Stimulated activated naive B cell treated with anti-CD40 and anti-IgM and Interleukin-4, amounts not matched to agents 10 μg/mL and 1 μg/mL and 100 μg/mL, for 72 hours (primary cell): ENCODE data around the gene ZNF530.
A peak's percentile ranks its signal among the peaks of the same experiment; 100 is the strongest.

Source experiments
- ATAC-seq, 2 donors: fragments of 150-1000 bp; cut with Tn5 transposase; replicated peaks; 2 replicates each; pipeline ENCODE4 v1.10.0; 2021; ENCODE audit warnings: moderate library complexity in 1 of 2
- DNase-seq: peaks from one replicate; pipeline ENCODE4 v3.0.0; 2021
- H3K27ac Mint-ChIP-seq: one replicate; pipeline ENCODE4 v1.8.0; 2022; ENCODE audit warnings: mild to moderate bottlenecking, mixed read lengths
- H3K27me3 Mint-ChIP-seq, 2 donors: one replicate each; pipeline ENCODE4 v1.8.0; 2022; ENCODE audit warnings: mixed read lengths in 2 of 2
- H3K36me3 Mint-ChIP-seq, 2 donors: one replicate each; pipeline ENCODE4 v1.8.0; 2022; ENCODE audit warnings: mixed read lengths in 2 of 2, mild to moderate bottlenecking in 1 of 2
- H3K4me1 Mint-ChIP-seq, 2 donors: one replicate each; pipeline ENCODE4 v1.8.0; 2022; ENCODE audit warnings: mixed read lengths in 2 of 2, mild to moderate bottlenecking in 1 of 2
- H3K4me3 Mint-ChIP-seq, 2 donors: one replicate each; pipeline ENCODE4 v1.8.0; 2022; ENCODE audit warnings: mild to moderate bottlenecking in 2 of 2, mixed read lengths in 2 of 2, moderate library complexity in 1 of 2
- H3K9me3 Mint-ChIP-seq, 2 donors: one replicate each; pipeline ENCODE4 v1.8.0; 2022; ENCODE audit warnings: mixed read lengths in 2 of 2, mild to moderate bottlenecking in 1 of 2

Gene ZNF530

DNA sequence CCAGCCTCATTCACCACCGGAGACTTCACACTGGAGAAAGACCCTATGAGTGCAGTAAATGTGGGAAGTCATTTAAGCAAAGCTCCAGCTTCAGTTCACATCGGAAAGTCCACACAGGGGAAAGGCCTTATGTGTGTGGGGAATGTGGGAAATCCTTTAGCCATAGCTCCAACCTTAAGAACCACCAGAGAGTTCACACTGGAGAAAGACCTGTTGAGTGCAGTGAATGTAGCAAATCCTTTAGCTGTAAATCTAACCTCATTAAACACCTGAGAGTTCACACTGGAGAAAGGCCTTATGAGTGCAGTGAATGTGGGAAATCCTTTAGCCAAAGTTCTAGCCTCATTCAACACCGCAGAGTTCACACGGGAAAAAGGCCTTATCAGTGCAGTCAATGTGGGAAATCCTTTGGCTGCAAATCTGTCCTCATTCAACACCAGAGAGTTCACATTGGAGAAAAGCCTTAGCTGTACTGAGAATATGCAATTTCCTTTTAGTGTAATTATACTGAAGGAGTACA, 42.1 kb downstream of the ZNF530 start:
- peaks cover 22 to 34% of the 10 kb centered on the region in 2 donors for H3K9me3 Mint-ChIP-seq
- H3K27me3 Mint-ChIP-seq: no peaks in the 10 kb centered on the region
- H3K4me3 Mint-ChIP-seq: no peak overlapping the region
- no peak for DNase-seq
- H3K27ac Mint-ChIP-seq: no peak overlapping the region
- peaks cover 69 to 71% of the 10 kb centered on the region in 2 donors for H3K36me3 Mint-ChIP-seq
- H3K4me1 Mint-ChIP-seq: no peaks in the 10 kb centered on the region
- ATAC-seq: no peak

- Mint-ChIP-seq H3K27me3 (no peaks in the 10 kb centered on the region), H3K36me3 (peaks cover 62 to 63% of the 10 kb centered on the region in 2 donors)
- ATAC-seq: no peak
Observed at GRCh38 chr19:57642396-57643046, 42.8 kb downstream of the ZNF530 start.

GRCh38 chr19:57643734-57644133, 44.0 kb downstream of the ZNF530 start:
- ATAC-seq: no peak
- no peak overlapping the region for H3K4me3 Mint-ChIP-seq
- H3K36me3 Mint-ChIP-seq: peaks cover 51 to 52% of the 10 kb centered on the region in 2 donors
- peaks cover 11 to 25% of the 10 kb centered on the region in 2 donors for H3K9me3 Mint-ChIP-seq
- no peaks in the 10 kb centered on the region for H3K4me1 Mint-ChIP-seq
- no peak for DNase-seq
- H3K27ac Mint-ChIP-seq: no peak overlapping the region
- H3K27me3 Mint-ChIP-seq: no peaks in the 10 kb centered on the region

More at GRCh38 chr19:57642396-57643046, 42.8 kb downstream of the ZNF530 start:
- Mint-ChIP-seq H3K27ac (no peak overlapping the region), H3K4me3 (no peak overlapping the region), H3K4me1 (no peaks in the 10 kb centered on the region), H3K9me3 (peaks cover 17 to 28% of the 10 kb centered on the region in 2 donors)
- no peak for DNase-seq

GRCh38 chr19:57648331-57649003, 48.8 kb downstream of the ZNF530 start:
- no peak overlapping the region for H3K27ac Mint-ChIP-seq
- peaks cover 5 to 9% of the 10 kb centered on the region in 2 donors for H3K9me3 Mint-ChIP-seq
- DNase-seq (no peak), ATAC-seq (no peak)
- H3K4me1 Mint-ChIP-seq: peaks cover 5 to 9% of the 10 kb centered on the region in 2 donors
- no peak overlapping the region for H3K4me3 Mint-ChIP-seq
- H3K27me3 Mint-ChIP-seq: peaks cover 17 to 21% of the 10 kb centered on the region in 2 donors
- peaks cover 4 to 15% of the 10 kb centered on the region in 2 donors for H3K36me3 Mint-ChIP-seq

DNA sequence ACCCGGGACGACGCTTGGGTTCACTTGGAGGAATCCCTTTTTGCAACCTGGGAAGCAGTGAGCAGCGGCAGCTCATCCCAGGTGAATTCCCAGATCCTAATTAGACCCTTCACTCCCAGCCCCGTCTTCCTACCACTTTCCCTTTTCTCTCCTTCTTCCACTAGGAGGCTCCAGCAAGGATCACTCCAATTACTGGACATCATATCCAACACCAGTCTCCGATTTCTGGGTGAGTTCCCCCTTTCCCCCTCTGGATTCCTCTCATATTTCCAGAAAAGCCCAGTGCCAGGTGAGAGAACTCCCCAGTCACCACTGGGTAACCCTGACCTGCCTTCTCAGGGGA, 51.9 kb downstream of the ZNF530 start:
- peaks cover 5 to 9% of the 10 kb centered on the region in 2 donors for H3K4me1 Mint-ChIP-seq
- peak overlapping the region in 1 of 2 donors; percentile 38 for H3K4me3 Mint-ChIP-seq
- DNase-seq (no peak), ATAC-seq (no peak)
- H3K9me3 Mint-ChIP-seq: peaks cover 16 to 25% of the 10 kb centered on the region in 2 donors
- H3K36me3 Mint-ChIP-seq: peaks cover 6 to 15% of the 10 kb centered on the region in 2 donors
- H3K27me3 Mint-ChIP-seq: peaks cover 43 to 50% of the 10 kb centered on the region in 2 donors
- H3K27ac Mint-ChIP-seq: peak overlapping the region; percentile 28

- Mint-ChIP-seq H3K27me3 (peaks cover 48 to 58% of the 10 kb centered on the region in 2 donors), H3K4me1 (peaks cover 5 to 9% of the 10 kb centered on the region in 2 donors), H3K36me3 (peaks cover 6 to 15% of the 10 kb centered on the region in 2 donors), H3K27ac (no peak overlapping the region), H3K4me3 (no peak overlapping the region), H3K9me3 (peaks cover 16 to 24% of the 10 kb centered on the region in 2 donors)
- no peak for DNase-seq
- no peak for ATAC-seq
Observed at GRCh38 chr19:57653689-57654088, 54.0 kb downstream of the ZNF530 start.

GRCh38 chr19:57655443-57655842, 55.8 kb downstream of the ZNF530 start:
- no peak for ATAC-seq
- Mint-ChIP-seq H3K9me3 (peaks cover 16 to 24% of the 10 kb centered on the region in 2 donors), H3K27me3 (peaks cover 55 to 69% of the 10 kb centered on the region in 2 donors), H3K4me3 (no peak overlapping the region), H3K27ac (no peak overlapping the region), H3K4me1 (peaks cover 5 to 9% of the 10 kb centered on the region in 2 donors), H3K36me3 (peaks cover 6 to 15% of the 10 kb centered on the region in 2 donors)
- no peak for DNase-seq

- Mint-ChIP-seq H3K9me3 (peaks cover 15 to 24% of the 10 kb centered on the region in 2 donors), H3K27ac (no peak overlapping the region), H3K27me3 (peaks cover 60 to 76% of the 10 kb centered on the region in 2 donors), H3K4me3 (no peak overlapping the region), H3K36me3 (peaks cover 6 to 14% of the 10 kb centered on the region in 2 donors), H3K4me1 (peaks cover 4 to 6% of the 10 kb centered on the region in 2 donors)
- DNase-seq (no peak), ATAC-seq (no peak)
Observed at GRCh38 chr19:57656346-57656745, 56.7 kb downstream of the ZNF530 start.
